Breast epithelium (tissue), 3 donors: ENCODE measurements around the gene DCTN5.

Source experiments
- CTCF ChIP-seq, 3 donors: fragments of 450-650 bp; IDR thresholded peaks; one replicate each; pipeline ENCODE4 v1.5.1; 2016 to 2017; ENCODE audit warnings: antibody characterized with exemption in 3 of 3, mild to moderate bottlenecking in 3 of 3, moderate library complexity in 3 of 3
- POLR2A ChIP-seq: fragments of 450-650 bp; IDR thresholded peaks from one replicate; pipeline ENCODE4 v1.6.1; 2016; ENCODE audit warnings: antibody characterized with exemption, mild to moderate bottlenecking, moderate library complexity

GRCh38 chr16:23724096-23724784 is 83.0 kb downstream of the DCTN5 start:
- TF ChIP-seq CTCF (IDR thresholded peaks at IDR 0.05) = no peak
- no peak for TF ChIP-seq POLR2A
